ENCODE data around the gene LMCD1.

GRCh38 chr3:8596321-8597218 lies 94.9 kb downstream of the LMCD1 start:
- TF ChIP-seq YY1 (IDR thresholded peaks at IDR 0.05; ENCODE audit: low read depth) = no peak
- TF ChIP-seq, protein P1, sequence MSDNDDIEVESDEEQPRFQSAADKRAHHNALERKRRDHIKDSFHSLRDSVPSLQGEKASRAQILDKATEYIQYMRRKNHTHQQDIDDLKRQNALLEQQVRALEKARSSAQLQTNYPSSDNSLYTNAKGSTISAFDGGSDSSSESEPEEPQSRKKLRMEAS (IDR thresholded peaks at IDR 0.05) = no peak
- TF ChIP-seq RAD21 (IDR thresholded peaks at IDR 0.05; ENCODE audit: low read depth) = no peak
- TF ChIP-seq REST (IDR thresholded peaks at IDR 0.05; ENCODE audit: low read depth) = no peak
- TF ChIP-seq FOXM1 (IDR thresholded peaks at IDR 0.05; ENCODE audit: borderline replicate concordance, low read depth) = no peak
- TF ChIP-seq TAF1 (IDR thresholded peaks at IDR 0.05; ENCODE audit: low read depth) = no peak

Data from Ishikawa (cell line).